Endothelial cell of umbilical vein (primary cell): ENCODE results near the gene DST. TPM values are rescaled to one million over a fixed set of nuclear protein-coding genes. Genes with fewer than 3 reads are reported as not detected.

Source experiments
- BruUV-seq: library from RNA; stranded (reverse); fragments of 400-500 nt; replicated peaks from 2 replicates; lab custom pipeline; 2021; lab: Mats Ljungman, UMichigan
- CTCF ChIA-PET: fragments of 300-600, 350-600 bp; sonication (Branson Sonifier 250); formaldehyde crosslinking; loops from one replicate; lab custom pipeline; 2021; ENCODE audit warnings: antibody characterized with exemption, inconsistent platforms; lab: Charles Lee
- POLR2A ChIA-PET: fragments of 300-600, 350-600 bp; sonication (Branson Sonifier 250); formaldehyde crosslinking; loops from one replicate; lab custom pipeline; 2021; ENCODE audit warnings: antibody characterized with exemption, inconsistent platforms; lab: Charles Lee
- DNase-seq: peaks from one replicate; pipeline ENCODE4 v3.0.0-alpha.2; 2011; ENCODE audit warnings: low read depth, low spot score
- FAIRE-seq: peaks from 2 replicates; lab custom pipeline; 2011; peaks lifted over from hg19 to GRCh38; lab: Jason Lieb, UNC
- H2AFZ ChIP-seq: 2 replicates; pipeline ENCODE4 v1.6.0; 2012; ENCODE audit warnings: low read depth, low read length, control low read depth, inconsistent platforms
- H3K27ac ChIP-seq: 2 replicates; pipeline ENCODE4 v1.5.1; 2011; ENCODE audit warnings: low read depth, mild to moderate bottlenecking, control low read depth, low read length, moderate library complexity; ENCODE audit not compliant: insufficient read depth
- H3K27me3 ChIP-seq, 2 experiments: 2 replicates each; pipeline versions ENCODE4 v1.6.0 to v1.6.1; 2011; ENCODE audit warnings: low read length in 2 of 2, mixed read lengths in 1 of 2; ENCODE audit not compliant: control insufficient read depth in 2 of 2, insufficient read depth in 2 of 2
- H3K36me3 ChIP-seq, 2 experiments: 2 replicates in 1 of 2; 3 replicates in 1 of 2; pipeline ENCODE4 v1.5.1; 2011; ENCODE audit warnings: low read length in 2 of 2, mild to moderate bottlenecking in 1 of 2, moderate library complexity in 1 of 2; ENCODE audit not compliant: control insufficient read depth in 2 of 2, insufficient read depth in 2 of 2; ENCODE audit errors: extremely low read depth in 1 of 2
- H3K4me1 ChIP-seq: 3 replicates; pipeline ENCODE4 v1.5.1; 2011; ENCODE audit warnings: mild to moderate bottlenecking, low read length; ENCODE audit not compliant: control insufficient read depth, insufficient read depth; ENCODE audit errors: extremely low read depth
- H3K4me2 ChIP-seq: 2 replicates; pipeline ENCODE4 v1.6.1; 2011; ENCODE audit warnings: low read length, control low read depth, mixed read lengths; ENCODE audit not compliant: insufficient read depth
- H3K4me3 ChIP-seq, 3 experiments: fragments of 200-600 bp in 1 of 3; sonication (generic), shearing (Covaris generic) in 1 of 3; replicated peaks in 1 of 3; 2 replicates each; pipeline ENCODE4 v1.5.1; 2011 to 2016; ENCODE audit warnings: control low read depth in 3 of 3, low read length in 3 of 3, mild to moderate bottlenecking in 2 of 3, inconsistent platforms in 1 of 3, low read depth in 1 of 3, moderate library complexity in 1 of 3; ENCODE audit not compliant: insufficient read depth in 1 of 3
- H3K79me2 ChIP-seq: 2 replicates; pipeline ENCODE4 v1.6.0; 2012; ENCODE audit warnings: low read length, inconsistent platforms; ENCODE audit not compliant: control insufficient read depth, insufficient read depth
- H3K9ac ChIP-seq: replicated peaks from 2 replicates; pipeline ENCODE3; 2011; ENCODE audit warnings: low read length, control low read depth; ENCODE audit not compliant: insufficient read depth; ENCODE audit errors: extremely low read depth
- H3K9me1 ChIP-seq: replicated peaks from 3 replicates; pipeline ENCODE4 v1.6.0; 2011; ENCODE audit warnings: mild to moderate bottlenecking, low read length; ENCODE audit not compliant: control insufficient read depth, insufficient read depth; ENCODE audit errors: extremely low read depth
- H3K9me3 ChIP-seq: replicated peaks from 2 replicates; pipeline ENCODE4 v1.5.1; 2012; ENCODE audit warnings: low read length, inconsistent platforms; ENCODE audit not compliant: control insufficient read depth, insufficient read depth
- H4K20me1 ChIP-seq: replicated peaks from 2 replicates; pipeline ENCODE3; 2011; ENCODE audit warnings: mild to moderate bottlenecking, low read length; ENCODE audit not compliant: control insufficient read depth, insufficient read depth; ENCODE audit errors: extremely low read depth
- EZH2 ChIP-seq: IDR thresholded peaks from 2 replicates; pipeline ENCODE4 v1.6.1; 2012; ENCODE audit warnings: borderline replicate concordance, low read depth, mild to moderate bottlenecking, moderate library complexity, low read length, inconsistent platforms; ENCODE audit not compliant: severe bottlenecking
- FOS ChIP-seq: IDR thresholded peaks from 2 replicates; pipeline ENCODE4 v1.6.1; 2011; ENCODE audit warnings: mild to moderate bottlenecking, low read length, moderate library complexity, borderline replicate concordance; ENCODE audit not compliant: insufficient read depth
- GATA2 ChIP-seq: IDR thresholded peaks from 2 replicates; pipeline ENCODE4 v1.7.0; 2011; ENCODE audit warnings: low read depth, mild to moderate bottlenecking, moderate library complexity, mixed read lengths, low read length; ENCODE audit not compliant: insufficient read length, insufficient read depth
- JUN ChIP-seq: IDR thresholded peaks from 2 replicates; pipeline ENCODE4 v1.6.1; 2011; ENCODE audit warnings: borderline replicate concordance, low read depth; ENCODE audit not compliant: insufficient read length, insufficient read depth
- MYC ChIP-seq: IDR thresholded peaks from one replicate; pipeline ENCODE4 v1.6.1; 2011; ENCODE audit warnings: mild to moderate bottlenecking, low read depth, low read length
- POLR2A ChIP-seq: IDR thresholded peaks from 2 replicates; pipeline ENCODE4 v1.6.1; 2012; ENCODE audit warnings: low read depth, mild to moderate bottlenecking, control low read depth, low read length
- POLR2AphosphoS5 ChIP-seq: IDR thresholded peaks from 2 replicates; pipeline ENCODE4 v1.6.1; 2012; ENCODE audit warnings: low read depth, mild to moderate bottlenecking, control low read depth, low read length, moderate library complexity; ENCODE audit not compliant: insufficient read depth
- dilution Hi-C: fragments of 300-500 bp; cut with MboI; formaldehyde crosslinking; loops from one replicate; pipeline ENCODE4 v1.15.0; 2019; ENCODE audit warnings: low sequenced_read_pairs; ENCODE audit not compliant: extremely low pct_ligation_motif_present
- intact Hi-C: fragments of 100-400 bp; cut with micrococcal nuclease; formaldehyde crosslinking; loops from one replicate; pipeline ENCODE4 v1.10.0; 2022
- polyA plus RNA-seq, 4 experiments: library from polyadenylated mRNA; depleted of rRNA in 3 of 4; stranded (reverse) in 3 of 4; unstranded in 1 of 4; fragments of >200 nt; gene quantifications; 2 replicates each; pipeline versions ENCODE4 v1.2.1 to v1.2.3, GENCODE V29; 2011 to 2012; ENCODE audit warnings: missing spikeins in 1 of 4
- total RNA-seq: library from RNA; stranded (reverse); gene quantifications from 2 replicates; pipeline ENCODE4 v1.2.3, GENCODE V29; 2021
- TF ChIP-seq, protein P1 (sequence below), 2 donors: IDR thresholded peaks; 1 replicate in 1 of 2; 2 replicates in 1 of 2; pipeline ENCODE4 v1.5.1; 2011; ENCODE audit warnings: low read length in 2 of 2, mild to moderate bottlenecking in 2 of 2, moderate library complexity in 2 of 2, control low read depth in 1 of 2, inconsistent platforms in 1 of 2, low read depth in 1 of 2; ENCODE audit not compliant: insufficient read depth in 1 of 2; ENCODE audit errors: extremely low read depth in 1 of 2
- TF ChIP-seq, protein P2 (sequence below): IDR thresholded peaks from 2 replicates; pipeline ENCODE4 v1.6.1; 2011; ENCODE audit not compliant: insufficient read depth, insufficient read length

Gene DST
- total and polyA plus RNA-seq, 2 donors (not counting 3 experiments of a cell fraction or from before 2014, with no cell fraction given): 62.3 to 253 TPM

DNA sequence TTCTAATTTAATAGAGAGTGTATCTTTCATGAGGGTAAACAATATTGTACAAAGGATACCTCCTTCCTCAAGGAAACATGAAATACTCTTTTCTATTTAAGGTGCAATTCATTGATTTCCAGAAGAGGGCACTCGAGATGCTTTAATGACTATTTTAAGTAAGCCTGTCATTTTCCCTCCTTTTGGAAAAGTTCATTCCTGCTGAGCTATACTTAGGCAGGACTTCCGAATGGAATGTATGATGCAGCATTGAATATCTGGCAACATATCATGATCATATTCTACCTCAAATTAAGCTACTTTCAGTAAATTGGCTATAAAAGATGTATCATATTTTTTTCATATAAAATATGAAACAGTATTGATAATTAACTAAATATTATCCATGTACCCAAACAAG is 5.0 kb downstream of the DST start:
- H3K4me2 ChIP-seq: no peak overlapping the region
- POLR2A ChIA-PET: interaction anchor here (1.0 kb wide), 1 partner anchor 214 kb away, joined by 3 read pairs; no protein-coding TSS in a partner anchor
- intact Hi-C loops: loop anchor here (1.0 to 2.0 kb wide), 4 partner anchors 62 to 214 kb away; no protein-coding TSS in a partner anchor
- H3K4me1 ChIP-seq: peaks cover 4% of the 10 kb centered on the region
- no peak overlapping the region for H3K9ac ChIP-seq
- CTCF ChIA-PET: interaction anchor here (0.6 to 7.1 kb wide), 57 partner anchors 9 to 687 kb away, joined by 3 to 187 read pairs (median 4); partner anchors contain the start of genes BEND6 and PRIM2
- peak; percentile 83 for DNase-seq
- H3K9me1 ChIP-seq: no peaks in the 10 kb centered on the region
- peaks cover 9 to 17% of the 10 kb centered on the region in 2 experiments for H3K36me3 ChIP-seq
- peak; percentile 44 for FAIRE-seq
- H3K27me3 ChIP-seq: no peaks in the 10 kb centered on the region
- no peak overlapping the region for H3K27ac ChIP-seq
- TF ChIP-seq, protein P1, sequence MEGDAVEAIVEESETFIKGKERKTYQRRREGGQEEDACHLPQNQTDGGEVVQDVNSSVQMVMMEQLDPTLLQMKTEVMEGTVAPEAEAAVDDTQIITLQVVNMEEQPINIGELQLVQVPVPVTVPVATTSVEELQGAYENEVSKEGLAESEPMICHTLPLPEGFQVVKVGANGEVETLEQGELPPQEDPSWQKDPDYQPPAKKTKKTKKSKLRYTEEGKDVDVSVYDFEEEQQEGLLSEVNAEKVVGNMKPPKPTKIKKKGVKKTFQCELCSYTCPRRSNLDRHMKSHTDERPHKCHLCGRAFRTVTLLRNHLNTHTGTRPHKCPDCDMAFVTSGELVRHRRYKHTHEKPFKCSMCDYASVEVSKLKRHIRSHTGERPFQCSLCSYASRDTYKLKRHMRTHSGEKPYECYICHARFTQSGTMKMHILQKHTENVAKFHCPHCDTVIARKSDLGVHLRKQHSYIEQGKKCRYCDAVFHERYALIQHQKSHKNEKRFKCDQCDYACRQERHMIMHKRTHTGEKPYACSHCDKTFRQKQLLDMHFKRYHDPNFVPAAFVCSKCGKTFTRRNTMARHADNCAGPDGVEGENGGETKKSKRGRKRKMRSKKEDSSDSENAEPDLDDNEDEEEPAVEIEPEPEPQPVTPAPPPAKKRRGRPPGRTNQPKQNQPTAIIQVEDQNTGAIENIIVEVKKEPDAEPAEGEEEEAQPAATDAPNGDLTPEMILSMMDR (IDR thresholded peaks at IDR 0.05; ENCODE audit: extremely low read depth in 1 of 2, insufficient read depth in 1 of 2, low read depth in 1 of 2, low read length in 2 of 2): peak; percentile 41 to 42
- TF ChIP-seq JUN: no peak
- H2AFZ ChIP-seq: no peak overlapping the region
- dilution Hi-C loops: no loop called here
- BruUV-seq: no TSS peak
- no peak overlapping the region for H3K4me3 ChIP-seq
- no peaks in the 10 kb centered on the region for H4K20me1 ChIP-seq
- no peaks in the 10 kb centered on the region for H3K9me3 ChIP-seq
- H3K79me2 ChIP-seq: no peaks in the 10 kb centered on the region

DNA sequence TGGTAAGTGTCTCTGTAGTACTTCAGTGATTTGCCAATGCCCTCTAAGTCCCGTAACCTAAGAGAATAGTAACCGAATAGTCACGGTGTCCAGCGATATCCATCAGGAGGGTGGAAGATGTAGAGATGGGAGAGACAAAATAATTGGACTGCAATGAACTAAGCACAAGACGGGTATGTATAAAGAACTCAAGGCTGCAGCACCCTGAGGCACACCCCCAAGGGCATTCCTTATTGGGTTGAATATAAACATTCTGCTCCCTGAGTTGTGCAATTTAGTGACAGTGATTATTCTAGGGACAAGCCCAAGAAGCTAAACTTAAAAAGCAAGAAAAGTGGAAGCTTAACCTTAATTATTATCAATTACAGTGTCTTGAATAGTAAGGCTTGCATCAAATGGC is 14.6 kb downstream of the DST start:
- FAIRE-seq (no peak), DNase-seq (no peak)
- Histone ChIP-seq H2AFZ (no peak overlapping the region), H3K4me2 (no peak overlapping the region), H3K4me3 (no peak overlapping the region), H3K9ac (no peak overlapping the region), H3K27me3 (no peaks in the 10 kb centered on the region), H3K4me1 (no peaks in the 10 kb centered on the region), H3K36me3 (peaks cover 4 to 26% of the 10 kb centered on the region in 2 experiments), H4K20me1 (no peaks in the 10 kb centered on the region), H3K9me1 (no peaks in the 10 kb centered on the region), H3K27ac (no peak overlapping the region), H3K9me3 (no peaks in the 10 kb centered on the region), H3K79me2 (no peaks in the 10 kb centered on the region)
- intact Hi-C loops (no loop called here), dilution Hi-C loops (no loop called here)
- TF ChIP-seq, protein P2, sequence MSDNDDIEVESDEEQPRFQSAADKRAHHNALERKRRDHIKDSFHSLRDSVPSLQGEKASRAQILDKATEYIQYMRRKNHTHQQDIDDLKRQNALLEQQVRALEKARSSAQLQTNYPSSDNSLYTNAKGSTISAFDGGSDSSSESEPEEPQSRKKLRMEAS: no peak
- no peak for TF ChIP-seq MYC
- no peak for TF ChIP-seq EZH2
- TF ChIP-seq, protein P1 (IDR thresholded peaks at IDR 0.05; ENCODE audit: extremely low read depth in 1 of 2, insufficient read depth in 1 of 2, low read depth in 1 of 2, low read length in 2 of 2): no peak
- TF ChIP-seq JUN: no peak
- no peak for TF ChIP-seq POLR2AphosphoS5
- no peak for TF ChIP-seq POLR2A
- TF ChIP-seq FOS: no peak
- no peak for TF ChIP-seq GATA2
- BruUV-seq: no TSS peak
- ChIA-PET POLR2A (no interaction called here), CTCF (interaction anchor here (2.5 kb wide), 1 partner anchor 10 kb away, joined by 9 read pairs; no protein-coding TSS in a partner anchor)
